ENCODE data around the gene GNA14.

Gene GNA14

GRCh38 chr9:77562019-77562748 is 85.9 kb downstream of the GNA14 start:
- Histone ChIP-seq H3K27me3 (ENCODE audit: insufficient read depth, low read length) (peaks cover 6% of the 10 kb centered on the region; the same call in 1 of the 2 replicates), H3K4me3 (ENCODE audit: low read depth, low read length) (no peak overlapping the region), H3K36me3 (ENCODE audit: insufficient read depth, low read length) (no peaks in the 10 kb centered on the region), H2AFZ (ENCODE audit: low read length, unreplicated experiment) (no peak overlapping the region), H3K79me2 (ENCODE audit: control insufficient read depth, insufficient read depth, low read length, unreplicated experiment) (no peaks in the 10 kb centered on the region), H3K4me1 (ENCODE audit: control insufficient read depth, insufficient read depth, low read length, unreplicated experiment) (no peaks in the 10 kb centered on the region), H3K27ac (ENCODE audit: low read depth, low read length) (no peak overlapping the region)

DNA sequence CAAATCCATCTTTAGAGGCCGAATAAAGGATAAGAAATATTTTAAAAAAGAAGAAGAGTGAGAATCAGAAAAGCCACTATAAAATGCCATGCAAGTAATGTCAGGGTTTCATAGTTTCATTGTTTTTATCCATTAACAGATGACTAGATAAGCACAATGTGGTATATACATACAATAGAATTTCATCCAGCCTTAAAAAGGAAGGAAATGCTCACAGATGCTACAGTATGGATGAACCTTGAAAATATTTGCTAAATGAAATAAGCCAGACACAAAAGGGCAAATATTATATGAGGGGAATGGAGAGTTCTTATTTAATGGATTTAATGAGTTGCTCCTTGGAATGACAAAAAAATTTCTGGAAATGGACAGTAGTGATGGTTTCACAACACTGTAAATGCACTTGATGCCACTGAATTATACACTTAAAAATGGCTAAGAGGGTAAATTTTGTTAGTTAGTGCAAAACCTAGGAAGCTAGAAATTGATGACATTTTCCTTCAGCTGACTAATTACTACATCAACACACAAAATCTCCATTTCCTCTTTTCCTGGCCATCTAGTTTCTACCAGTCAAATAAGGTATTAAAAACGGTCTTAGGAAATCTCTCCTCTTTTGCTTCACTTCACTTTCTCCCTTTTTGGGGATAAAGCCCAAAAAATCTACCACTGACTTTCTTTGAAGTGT is 86.6 kb downstream of the GNA14 start:
- no peaks in the 10 kb centered on the region for H3K79me2 ChIP-seq (ENCODE audit: control insufficient read depth, insufficient read depth, low read length, unreplicated experiment)
- no peak overlapping the region for H3K27ac ChIP-seq (ENCODE audit: low read depth, low read length)
- no peak overlapping the region for H3K4me3 ChIP-seq (ENCODE audit: low read depth, low read length)
- no peaks in the 10 kb centered on the region for H3K36me3 ChIP-seq (ENCODE audit: insufficient read depth, low read length)
- no peak overlapping the region for H2AFZ ChIP-seq (ENCODE audit: low read length, unreplicated experiment)
- peaks cover 6% of the 10 kb centered on the region; the same call in 1 of the 2 replicates for H3K27me3 ChIP-seq (ENCODE audit: insufficient read depth, low read length)
- no peaks in the 10 kb centered on the region for H3K4me1 ChIP-seq (ENCODE audit: control insufficient read depth, insufficient read depth, low read length, unreplicated experiment)

DNA sequence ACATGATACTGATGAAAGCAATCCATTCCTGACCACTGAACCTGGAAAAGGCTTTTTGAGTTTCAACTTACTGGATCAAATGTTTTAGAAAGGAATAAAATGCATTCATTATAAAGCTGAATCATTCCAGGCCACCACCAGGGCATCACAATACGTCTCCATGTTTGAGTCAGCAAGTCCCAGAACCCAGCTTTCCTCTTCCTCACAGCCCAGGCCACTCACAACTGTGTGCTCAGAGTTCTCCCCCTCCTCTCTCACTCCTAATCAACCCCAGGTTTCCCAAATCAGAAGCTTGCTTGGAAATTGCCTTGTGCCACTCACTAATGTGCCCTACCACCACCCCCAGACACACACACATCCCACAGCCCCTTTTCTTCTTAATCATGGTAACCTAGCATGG is 91.7 kb downstream of the GNA14 start:
- no peaks in the 10 kb centered on the region for H3K36me3 ChIP-seq (ENCODE audit: insufficient read depth, low read length)
- H3K4me1 ChIP-seq (ENCODE audit: control insufficient read depth, insufficient read depth, low read length, unreplicated experiment) = no peaks in the 10 kb centered on the region
- no peak overlapping the region for H3K4me3 ChIP-seq (ENCODE audit: low read depth, low read length)
- H3K27ac ChIP-seq (ENCODE audit: low read depth, low read length) = no peak overlapping the region
- H2AFZ ChIP-seq (ENCODE audit: low read length, unreplicated experiment) = no peak overlapping the region
- peaks cover 6% of the 10 kb centered on the region; the same call in 1 of the 2 replicates for H3K27me3 ChIP-seq (ENCODE audit: insufficient read depth, low read length)
- no peaks in the 10 kb centered on the region for H3K79me2 ChIP-seq (ENCODE audit: control insufficient read depth, insufficient read depth, low read length, unreplicated experiment)

DNA sequence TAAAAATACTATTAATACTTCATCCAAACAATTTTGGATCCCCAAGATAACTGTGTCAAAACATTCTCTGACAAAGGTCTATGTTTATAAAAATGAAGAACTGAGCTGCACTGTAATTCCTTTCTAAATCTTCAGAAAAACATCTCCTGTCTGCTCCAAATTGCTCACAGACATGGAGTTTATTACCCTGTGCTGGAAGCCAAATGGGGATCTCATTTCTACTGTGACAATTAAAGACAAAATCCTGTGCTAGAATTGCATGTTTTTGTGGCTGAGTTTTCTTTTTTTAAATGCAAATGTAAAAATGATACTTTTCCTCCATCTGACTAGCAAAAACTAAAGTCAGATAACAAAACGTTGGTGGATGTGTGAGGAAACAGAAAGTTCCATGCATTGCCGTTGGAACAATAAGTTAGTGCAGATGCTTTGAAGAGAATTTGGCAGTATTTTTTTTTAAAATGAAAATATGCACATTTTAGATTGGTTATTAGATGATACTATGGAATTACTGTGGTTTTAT is 93.5 kb downstream of the GNA14 start:
- H3K4me3 ChIP-seq (ENCODE audit: low read depth, low read length) = no peak overlapping the region
- peaks cover 6% of the 10 kb centered on the region; the same call in 1 of the 2 replicates for H3K27me3 ChIP-seq (ENCODE audit: insufficient read depth, low read length)
- no peaks in the 10 kb centered on the region for H3K79me2 ChIP-seq (ENCODE audit: control insufficient read depth, insufficient read depth, low read length, unreplicated experiment)
- no peak overlapping the region for H3K27ac ChIP-seq (ENCODE audit: low read depth, low read length)
- no peaks in the 10 kb centered on the region for H3K36me3 ChIP-seq (ENCODE audit: insufficient read depth, low read length)
- H2AFZ ChIP-seq (ENCODE audit: low read length, unreplicated experiment) = no peak overlapping the region
- no peaks in the 10 kb centered on the region for H3K4me1 ChIP-seq (ENCODE audit: control insufficient read depth, insufficient read depth, low read length, unreplicated experiment)

GRCh38 chr9:77547106-77547730 is 100.9 kb downstream of the GNA14 start:
- Histone ChIP-seq H3K4me1 (ENCODE audit: control insufficient read depth, insufficient read depth, low read length, unreplicated experiment) (no peaks in the 10 kb centered on the region), H3K4me3 (ENCODE audit: low read depth, low read length) (no peak overlapping the region), H3K27me3 (ENCODE audit: insufficient read depth, low read length) (no peaks in the 10 kb centered on the region), H2AFZ (ENCODE audit: low read length, unreplicated experiment) (no peak overlapping the region), H3K36me3 (ENCODE audit: insufficient read depth, low read length) (no peaks in the 10 kb centered on the region), H3K27ac (ENCODE audit: low read depth, low read length) (no peak overlapping the region), H3K79me2 (ENCODE audit: control insufficient read depth, insufficient read depth, low read length, unreplicated experiment) (no peaks in the 10 kb centered on the region)

DNA sequence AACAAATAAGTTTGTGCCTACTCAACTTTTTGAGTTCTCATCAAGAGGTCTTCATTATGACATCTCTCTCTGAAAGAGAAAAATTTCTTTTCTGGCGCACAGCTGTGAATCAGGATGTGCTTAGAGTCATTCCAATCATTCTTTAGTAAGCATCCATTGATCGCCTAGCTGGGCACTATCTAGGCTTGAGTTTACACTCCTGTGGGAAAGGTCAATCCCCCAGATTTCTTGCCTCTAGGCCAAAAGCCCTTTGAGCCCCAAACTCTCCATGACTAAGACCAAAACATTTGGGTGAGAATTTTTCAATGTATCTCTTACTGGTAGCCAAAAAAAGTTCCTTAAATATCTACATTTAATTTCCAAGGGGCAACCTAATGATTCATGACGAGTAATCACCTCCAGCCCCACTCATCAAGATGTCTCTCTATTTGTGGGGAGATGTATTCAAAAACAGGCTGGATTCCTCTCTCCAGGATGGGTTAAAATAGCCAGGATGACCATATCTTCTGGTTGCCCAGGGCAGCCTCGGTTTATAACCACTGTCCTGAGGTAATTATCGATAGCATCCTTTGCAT is 101.7 kb downstream of the GNA14 start:
- H3K27me3 ChIP-seq (ENCODE audit: insufficient read depth, low read length) = no peaks in the 10 kb centered on the region
- H3K4me1 ChIP-seq (ENCODE audit: control insufficient read depth, insufficient read depth, low read length, unreplicated experiment) = no peaks in the 10 kb centered on the region
- no peak overlapping the region for H2AFZ ChIP-seq (ENCODE audit: low read length, unreplicated experiment)
- H3K36me3 ChIP-seq (ENCODE audit: insufficient read depth, low read length) = no peaks in the 10 kb centered on the region
- H3K79me2 ChIP-seq (ENCODE audit: control insufficient read depth, insufficient read depth, low read length, unreplicated experiment) = no peaks in the 10 kb centered on the region
- H3K4me3 ChIP-seq (ENCODE audit: low read depth, low read length) = no peak overlapping the region
- no peak overlapping the region for H3K27ac ChIP-seq (ENCODE audit: low read depth, low read length)

DNA sequence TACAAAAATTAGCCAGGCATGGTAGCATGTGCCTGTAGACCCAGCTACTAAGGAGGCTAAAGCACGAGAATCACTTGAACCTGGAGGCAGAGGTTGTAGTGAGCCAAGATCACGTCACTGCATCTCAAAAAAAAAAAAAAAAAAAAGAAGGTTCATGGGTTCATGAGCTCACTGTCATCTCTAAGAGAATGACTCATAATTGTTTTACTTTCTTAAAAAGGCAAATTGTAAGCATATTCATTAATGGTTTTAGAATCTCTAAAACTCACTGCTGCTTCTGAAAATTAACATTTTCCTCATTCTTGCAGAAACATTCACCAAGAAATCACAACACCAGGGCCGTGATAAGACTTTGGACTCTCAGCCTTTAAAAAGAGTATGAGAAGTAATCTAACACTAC is 103.6 kb downstream of the GNA14 start:
- H3K79me2 ChIP-seq (ENCODE audit: control insufficient read depth, insufficient read depth, low read length, unreplicated experiment) = no peaks in the 10 kb centered on the region
- H3K4me1 ChIP-seq (ENCODE audit: control insufficient read depth, insufficient read depth, low read length, unreplicated experiment) = no peaks in the 10 kb centered on the region
- H3K27me3 ChIP-seq (ENCODE audit: insufficient read depth, low read length) = no peaks in the 10 kb centered on the region
- no peak overlapping the region for H2AFZ ChIP-seq (ENCODE audit: low read length, unreplicated experiment)
- H3K36me3 ChIP-seq (ENCODE audit: insufficient read depth, low read length) = no peaks in the 10 kb centered on the region
- no peak overlapping the region for H3K4me3 ChIP-seq (ENCODE audit: low read depth, low read length)
- H3K27ac ChIP-seq (ENCODE audit: low read depth, low read length) = no peak overlapping the region

DNA sequence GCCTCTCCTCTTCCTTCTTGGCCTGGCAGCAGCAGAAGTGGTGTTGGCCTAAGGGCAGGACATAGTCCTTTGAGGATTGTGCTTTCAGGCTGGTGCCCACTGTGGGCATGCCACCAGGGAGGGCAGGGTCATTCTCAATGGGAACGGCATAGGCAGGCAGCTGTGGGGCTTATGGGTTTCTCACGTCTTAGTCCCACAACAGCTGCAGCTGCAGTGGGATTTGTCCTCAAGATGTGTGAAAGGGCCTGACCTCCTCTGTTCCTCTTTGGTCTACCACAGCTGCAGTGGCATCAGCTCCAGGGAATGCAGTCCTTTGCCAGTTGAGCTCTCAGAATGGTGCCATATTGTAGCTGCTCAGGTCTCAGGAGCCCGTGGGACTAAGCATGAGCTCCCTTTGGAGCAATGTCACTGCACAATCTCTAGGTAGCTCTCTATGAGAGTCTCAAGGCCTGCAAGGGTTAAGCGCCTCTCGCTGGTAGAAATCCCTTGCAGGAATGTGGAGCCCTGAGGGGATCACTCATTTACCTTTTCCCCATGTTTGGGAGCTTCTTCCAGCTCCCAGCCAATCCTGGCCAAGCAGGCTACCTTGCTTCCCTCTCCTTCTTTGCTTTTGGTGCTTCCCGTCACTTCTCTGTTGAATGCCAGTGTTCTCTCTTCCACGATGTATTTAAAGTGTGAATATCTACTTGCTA is 104.8 kb downstream of the GNA14 start:
- H2AFZ ChIP-seq (ENCODE audit: low read length, unreplicated experiment) = no peak overlapping the region
- H3K4me3 ChIP-seq (ENCODE audit: low read depth, low read length) = no peak overlapping the region
- H3K27me3 ChIP-seq (ENCODE audit: insufficient read depth, low read length) = no peaks in the 10 kb centered on the region
- H3K27ac ChIP-seq (ENCODE audit: low read depth, low read length) = no peak overlapping the region
- H3K36me3 ChIP-seq (ENCODE audit: insufficient read depth, low read length) = no peaks in the 10 kb centered on the region
- H3K79me2 ChIP-seq (ENCODE audit: control insufficient read depth, insufficient read depth, low read length, unreplicated experiment) = no peaks in the 10 kb centered on the region
- H3K4me1 ChIP-seq (ENCODE audit: control insufficient read depth, insufficient read depth, low read length, unreplicated experiment) = no peaks in the 10 kb centered on the region

DNA sequence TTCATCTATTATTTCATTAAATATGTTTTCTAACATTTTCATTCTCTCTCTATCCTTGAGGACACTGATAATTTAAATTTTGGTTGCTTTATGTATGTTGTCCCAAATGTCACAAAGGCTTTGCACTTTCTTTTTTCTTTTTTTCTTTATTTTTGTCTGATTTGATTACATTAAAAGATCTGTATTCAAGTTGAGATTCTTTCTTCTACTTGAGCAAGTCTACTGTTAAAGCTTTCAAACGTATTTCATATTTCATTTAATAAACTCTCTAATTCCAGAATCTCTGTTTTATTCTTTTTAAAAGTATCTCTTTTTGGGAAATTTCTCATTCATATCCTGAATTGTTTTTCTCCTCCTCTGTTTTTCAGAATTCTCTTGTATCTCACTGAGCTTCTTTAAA is 106.5 kb downstream of the GNA14 start:
- Histone ChIP-seq H3K79me2 (ENCODE audit: control insufficient read depth, insufficient read depth, low read length, unreplicated experiment) (no peaks in the 10 kb centered on the region), H3K27me3 (ENCODE audit: insufficient read depth, low read length) (no peaks in the 10 kb centered on the region), H3K4me1 (ENCODE audit: control insufficient read depth, insufficient read depth, low read length, unreplicated experiment) (no peaks in the 10 kb centered on the region), H3K27ac (ENCODE audit: low read depth, low read length) (no peak overlapping the region), H2AFZ (ENCODE audit: low read length, unreplicated experiment) (no peak overlapping the region), H3K36me3 (ENCODE audit: insufficient read depth, low read length) (no peaks in the 10 kb centered on the region), H3K4me3 (ENCODE audit: low read depth, low read length) (no peak overlapping the region)

GRCh38 chr9:77541055-77541454 is 107.1 kb downstream of the GNA14 start:
- no peaks in the 10 kb centered on the region for H3K36me3 ChIP-seq (ENCODE audit: insufficient read depth, low read length)

More at GRCh38 chr9:77541055-77541454, 107.1 kb downstream of the GNA14 start:
- no peak overlapping the region for H3K4me3 ChIP-seq (ENCODE audit: low read depth, low read length)
- no peaks in the 10 kb centered on the region for H3K79me2 ChIP-seq (ENCODE audit: control insufficient read depth, insufficient read depth, low read length, unreplicated experiment)
- no peaks in the 10 kb centered on the region for H3K27me3 ChIP-seq (ENCODE audit: insufficient read depth, low read length)
- H2AFZ ChIP-seq (ENCODE audit: low read length, unreplicated experiment) = no peak overlapping the region
- H3K4me1 ChIP-seq (ENCODE audit: control insufficient read depth, insufficient read depth, low read length, unreplicated experiment) = no peaks in the 10 kb centered on the region
- H3K27ac ChIP-seq (ENCODE audit: low read depth, low read length) = no peak overlapping the region
